Right atrium auricular region (tissue), 2 donors: ENCODE data around the gene UCP2. TPM values are rescaled to one million over a fixed set of nuclear protein-coding genes. Genes with fewer than 3 reads are reported as not detected.

Source experiments
- DNase-seq: peaks from one replicate; pipeline ENCODE4 v3.0.0-alpha.2; 2019; ENCODE audit warnings: low spot score
- H3K27ac ChIP-seq, 2 donors: fragments of 200-600 bp; sonication (generic); 1 replicate in 1 of 2; 2 replicates in 1 of 2; pipeline ENCODE4 v1.5.1; 2016 to 2019
- H3K27me3 ChIP-seq, 2 donors: fragments of 200-600 bp; sonication (generic); one replicate each; pipeline versions ENCODE4 v1.5.1 to v1.6.0; 2017 to 2019
- H3K36me3 ChIP-seq: fragments of 200-600 bp; sonication (generic); one replicate; pipeline ENCODE4 v1.5.1; 2016
- H3K4me1 ChIP-seq, 2 donors: fragments of 200-600 bp; sonication (generic); one replicate each; pipeline versions ENCODE4 v1.5.1 to v1.6.0; 2017 to 2019
- H3K4me3 ChIP-seq, 2 donors: fragments of 200-600 bp; sonication (generic); 1 replicate in 1 of 2; 2 replicates in 1 of 2; pipeline ENCODE4 v1.5.1; 2017 to 2019; ENCODE audit warnings: mild to moderate bottlenecking in 1 of 2, moderate library complexity in 1 of 2
- H3K9me3 ChIP-seq, 2 donors: fragments of 200-600 bp; sonication (generic); one replicate each; pipeline ENCODE4 v1.5.1; 2019
- total RNA-seq, 2 donors: library from RNA; depleted of rRNA; stranded (reverse); fragments of >200 nt; gene quantifications; one replicate each; pipeline ENCODE4 v1.1.0, GENCODE V29; 2016
- TF ChIP-seq, protein P1 (sequence below), 2 donors: fragments of 200-600 bp; sonication (generic); IDR thresholded peaks; one replicate each; pipeline ENCODE4 v1.5.1; 2019; ENCODE audit warnings: antibody characterized with exemption in 2 of 2

The UCP2 gene
- total RNA-seq, 2 donors from 2014 or later = 8.2 to 13.2 TPM

DNA sequence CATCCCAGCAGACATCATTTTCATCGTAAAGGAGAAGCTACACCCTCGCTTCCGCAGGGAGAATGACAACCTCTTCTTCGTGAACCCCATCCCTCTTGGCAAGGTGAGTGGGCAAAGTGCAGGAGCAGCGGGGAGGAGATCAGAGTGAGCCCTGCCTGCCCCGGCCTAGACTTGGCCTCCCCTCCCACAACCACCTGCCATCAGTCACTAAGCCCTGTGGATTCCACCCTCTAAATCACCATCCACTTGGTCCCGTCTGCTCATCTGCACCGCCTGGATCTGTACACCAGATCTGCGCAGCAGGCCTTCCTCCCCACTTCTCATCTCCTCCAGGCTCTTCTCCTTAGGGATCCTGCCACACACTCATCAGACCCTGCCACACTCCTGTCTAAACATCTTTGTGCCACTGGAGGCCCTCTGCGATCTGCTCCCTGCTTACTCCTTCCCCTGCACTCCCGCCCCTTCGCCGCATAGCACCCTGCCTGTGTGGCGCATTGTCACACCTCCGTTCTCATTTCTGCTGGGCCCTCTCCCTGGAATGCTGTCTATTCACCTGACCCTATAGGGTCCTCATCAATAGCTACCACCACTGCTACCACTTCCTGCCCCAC is 14.2 kb downstream of the UCP2 start:
- DNase-seq = no peak

DNA sequence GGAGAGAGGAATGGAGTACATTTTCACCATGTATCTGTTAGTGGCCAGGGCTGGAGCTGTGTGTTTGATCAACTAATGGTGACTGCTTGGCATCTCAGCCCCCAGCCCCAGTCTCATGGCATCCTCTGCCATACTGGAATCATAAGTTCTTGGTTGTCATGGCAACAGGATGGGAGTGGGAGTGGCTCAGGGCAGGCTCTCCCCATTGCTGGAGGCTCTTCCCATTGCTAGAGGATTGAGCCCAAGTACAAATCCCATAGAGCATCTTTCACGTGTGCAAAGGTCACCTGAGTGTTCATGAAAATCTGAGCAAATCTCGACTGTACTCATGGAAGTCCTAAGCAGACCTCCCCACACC is 16.9 kb downstream of the UCP2 start:
- no peaks in the 10 kb centered on the region for H3K27me3 ChIP-seq

More for the DNA sequence above, 14.2 kb downstream of the UCP2 start:
- Histone ChIP-seq H3K27me3 (no peaks in the 10 kb centered on the region), H3K4me1 (peaks cover 0 to 11% of the 10 kb centered on the region in 2 donors), H3K36me3 (no peaks in the 10 kb centered on the region), H3K27ac (no peak overlapping the region), H3K4me3 (no peak overlapping the region), H3K9me3 (no peaks in the 10 kb centered on the region)
- TF ChIP-seq, protein P1, sequence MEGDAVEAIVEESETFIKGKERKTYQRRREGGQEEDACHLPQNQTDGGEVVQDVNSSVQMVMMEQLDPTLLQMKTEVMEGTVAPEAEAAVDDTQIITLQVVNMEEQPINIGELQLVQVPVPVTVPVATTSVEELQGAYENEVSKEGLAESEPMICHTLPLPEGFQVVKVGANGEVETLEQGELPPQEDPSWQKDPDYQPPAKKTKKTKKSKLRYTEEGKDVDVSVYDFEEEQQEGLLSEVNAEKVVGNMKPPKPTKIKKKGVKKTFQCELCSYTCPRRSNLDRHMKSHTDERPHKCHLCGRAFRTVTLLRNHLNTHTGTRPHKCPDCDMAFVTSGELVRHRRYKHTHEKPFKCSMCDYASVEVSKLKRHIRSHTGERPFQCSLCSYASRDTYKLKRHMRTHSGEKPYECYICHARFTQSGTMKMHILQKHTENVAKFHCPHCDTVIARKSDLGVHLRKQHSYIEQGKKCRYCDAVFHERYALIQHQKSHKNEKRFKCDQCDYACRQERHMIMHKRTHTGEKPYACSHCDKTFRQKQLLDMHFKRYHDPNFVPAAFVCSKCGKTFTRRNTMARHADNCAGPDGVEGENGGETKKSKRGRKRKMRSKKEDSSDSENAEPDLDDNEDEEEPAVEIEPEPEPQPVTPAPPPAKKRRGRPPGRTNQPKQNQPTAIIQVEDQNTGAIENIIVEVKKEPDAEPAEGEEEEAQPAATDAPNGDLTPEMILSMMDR (IDR thresholded peaks at IDR 0.05) = no peak

DNA sequence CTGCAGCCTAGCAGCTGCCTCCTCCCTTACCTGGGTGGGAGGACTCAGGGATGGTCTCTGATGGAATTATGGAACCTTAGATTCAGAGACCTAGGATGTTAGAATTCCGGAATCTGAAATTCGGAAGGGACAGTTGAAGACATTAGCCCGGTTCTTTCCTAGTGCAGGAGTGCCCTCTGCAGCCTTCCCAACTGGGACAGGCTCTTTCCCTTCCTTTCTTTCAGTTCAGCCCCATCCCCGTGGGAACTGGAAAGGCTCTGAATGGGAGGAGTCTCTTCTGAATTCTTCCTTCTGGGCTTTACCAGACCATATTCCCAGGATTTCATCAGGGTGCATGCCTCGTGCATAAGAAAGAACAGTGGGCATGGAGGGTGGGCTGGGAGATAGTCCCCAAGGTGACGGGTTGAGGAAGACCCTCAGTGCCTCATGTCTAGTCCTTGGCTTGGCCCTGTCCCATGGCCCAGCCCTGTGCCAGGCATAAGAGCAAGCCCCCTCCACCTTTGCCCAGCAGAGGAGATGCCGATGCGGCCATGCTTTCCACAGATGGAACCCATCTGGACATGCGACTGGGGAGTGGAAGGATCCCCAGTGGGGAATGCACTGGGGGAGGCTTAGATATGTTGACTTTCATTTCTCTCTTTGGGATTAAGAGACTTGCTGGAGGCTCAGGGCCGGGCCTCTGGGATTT is 17.4 kb downstream of the UCP2 start:
- DNase-seq = no peak
- Histone ChIP-seq H3K4me1 (peaks cover 0 to 11% of the 10 kb centered on the region in 2 donors), H3K27me3 (no peaks in the 10 kb centered on the region), H3K27ac (no peak overlapping the region), H3K36me3 (no peaks in the 10 kb centered on the region), H3K4me3 (no peak overlapping the region), H3K9me3 (no peaks in the 10 kb centered on the region)
- TF ChIP-seq, protein P1 (IDR thresholded peaks at IDR 0.05) = no peak

More for the DNA sequence above, 16.9 kb downstream of the UCP2 start:
- Histone ChIP-seq H3K36me3 (no peaks in the 10 kb centered on the region), H3K9me3 (no peaks in the 10 kb centered on the region), H3K4me1 (peaks cover 0 to 11% of the 10 kb centered on the region in 2 donors), H3K27ac (no peak overlapping the region), H3K4me3 (no peak overlapping the region)
- TF ChIP-seq, protein P1 (IDR thresholded peaks at IDR 0.05) = no peak
- DNase-seq = no peak

DNA sequence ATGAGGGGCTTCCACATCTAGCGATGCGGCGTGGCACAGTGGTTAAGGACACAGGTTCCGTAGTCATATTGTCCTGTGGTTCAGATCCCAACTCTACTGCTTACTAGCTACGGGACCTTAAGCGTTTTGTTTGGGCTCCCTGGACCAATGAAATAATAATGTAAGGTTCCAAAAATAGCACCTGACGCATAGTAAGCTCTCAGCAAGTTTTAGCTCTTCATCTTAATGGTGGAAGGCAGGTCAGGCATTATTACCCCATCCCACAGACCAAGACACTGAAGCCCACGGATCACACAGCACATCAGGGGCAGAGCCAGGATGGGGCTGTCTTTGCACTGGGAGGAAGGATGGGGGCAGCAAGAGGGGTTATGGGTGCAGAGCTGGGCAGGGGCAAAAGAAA is 18.8 kb downstream of the UCP2 start:
- Histone ChIP-seq H3K4me1 (peaks cover 0 to 11% of the 10 kb centered on the region in 2 donors), H3K27me3 (no peaks in the 10 kb centered on the region), H3K9me3 (no peaks in the 10 kb centered on the region), H3K4me3 (no peak overlapping the region), H3K27ac (no peak overlapping the region), H3K36me3 (no peaks in the 10 kb centered on the region)
- TF ChIP-seq, protein P1 (IDR thresholded peaks at IDR 0.05) = no peak
- no peak for DNase-seq

DNA sequence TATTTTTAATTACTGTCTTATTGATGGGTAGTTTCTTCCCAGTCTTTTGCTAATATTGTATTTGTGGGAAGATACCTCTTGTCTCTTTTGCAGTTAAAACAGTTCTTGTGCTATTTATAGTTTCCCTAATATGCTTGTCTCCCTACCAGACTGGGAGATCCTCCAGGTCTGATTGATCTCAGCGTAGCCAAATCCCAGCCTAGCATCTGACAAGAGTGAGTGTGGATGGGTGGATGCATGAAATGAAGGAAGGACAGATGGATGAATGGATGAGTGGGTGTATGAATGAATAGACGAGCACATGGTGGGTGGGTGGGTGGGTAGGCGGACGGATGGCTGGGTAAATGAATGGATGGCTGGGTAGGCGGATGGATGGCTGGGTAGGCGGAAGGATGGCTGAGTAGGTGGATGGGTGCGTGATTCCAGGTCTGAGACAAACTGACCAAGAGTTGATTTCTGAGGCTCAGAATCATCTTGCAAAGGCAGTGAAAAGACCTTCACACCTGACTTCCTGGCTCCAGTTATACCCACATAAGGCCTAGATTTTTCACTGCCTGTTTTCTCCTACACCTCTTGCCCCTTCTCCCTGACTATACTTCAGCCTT is 20.4 kb downstream of the UCP2 start:
- no peaks in the 10 kb centered on the region for H3K9me3 ChIP-seq
- H3K4me3 ChIP-seq = no peak overlapping the region
- no peaks in the 10 kb centered on the region for H3K36me3 ChIP-seq
- TF ChIP-seq, protein P1 (IDR thresholded peaks at IDR 0.05) = no peak
- no peaks in the 10 kb centered on the region for H3K27me3 ChIP-seq
- no peak overlapping the region for H3K27ac ChIP-seq
- peaks cover 0 to 11% of the 10 kb centered on the region in 2 donors for H3K4me1 ChIP-seq
- DNase-seq = no peak
